Measurements from ENCODE around the gene CRACR2B. TPM values are rescaled to one million over a fixed set of nuclear protein-coding genes. Genes with fewer than 3 reads are reported as not detected.

CRACR2B gene
- total RNA-seq, 1 donor = 0.72 TPM

GRCh38 chr11:831961-832528, 4.3 kb downstream of the CRACR2B start:
- TF ChIP-seq CTCF (IDR thresholded peaks at IDR 0.05; ENCODE audit: extremely low read depth, low read depth, low read length) = no peak
- Histone ChIP-seq H3K4me1 (ENCODE audit: insufficient read depth, low read length) (peaks cover 50% of the 10 kb centered on the region), H3K4me3 (ENCODE audit: insufficient read depth, low read length) (peak overlapping the region; percentile 72), H3K4me2 (ENCODE audit: insufficient read depth, low read length) (peak overlapping the region; percentile 85), H4K20me1 (ENCODE audit: insufficient read depth, low read length) (peaks cover 31% of the 10 kb centered on the region), H3K9me3 (ENCODE audit: low read depth, low read length) (no peaks in the 10 kb centered on the region), H2AFZ (ENCODE audit: low read length) (no peak overlapping the region), H3K27ac (ENCODE audit: low read depth, low read length) (peak overlapping the region; percentile 5), H3K27me3 (ENCODE audit: insufficient read depth, low read length) (no peaks in the 10 kb centered on the region), H3K79me2 (ENCODE audit: insufficient read depth, low read length) (peaks cover 29% of the 10 kb centered on the region), H3K36me3 (ENCODE audit: insufficient read depth, low read length) (peaks cover 10% of the 10 kb centered on the region)
- no peak for DNase-seq (ENCODE audit: insufficient read length, low spot score, missing footprints)

GRCh38 chr11:832529-833113, 4.9 kb downstream of the CRACR2B start, which contains the start of gene CD151:
CD151 (plus strand) TSS chr11:832952; CDS start chr11:836070, 3,118 bp downstream.
- Histone ChIP-seq H4K20me1 (ENCODE audit: insufficient read depth, low read length) (peaks cover 36% of the 10 kb centered on the region), H3K4me1 (ENCODE audit: insufficient read depth, low read length) (peaks cover 50% of the 10 kb centered on the region), H3K4me2 (ENCODE audit: insufficient read depth, low read length) (peak within 1 kb of the TSS; percentile 92), H3K9me3 (ENCODE audit: low read depth, low read length) (no peaks in the 10 kb centered on the region), H3K36me3 (ENCODE audit: insufficient read depth, low read length) (peaks cover 15% of the 10 kb centered on the region), H2AFZ (ENCODE audit: low read length) (no peak within 1 kb of the TSS), H3K4me3 (ENCODE audit: insufficient read depth, low read length) (peak within 1 kb of the TSS; percentile 87), H3K79me2 (ENCODE audit: insufficient read depth, low read length) (peaks cover 35% of the 10 kb centered on the region), H3K27ac (ENCODE audit: low read depth, low read length) (peak within 1 kb of the TSS; percentile 92), H3K27me3 (ENCODE audit: insufficient read depth, low read length) (no peaks in the 10 kb centered on the region)
- TF ChIP-seq CTCF (IDR thresholded peaks at IDR 0.05; ENCODE audit: extremely low read depth, low read depth, low read length) = no peak
- peak; percentile 96 for DNase-seq (ENCODE audit: insufficient read length, low spot score, missing footprints)

- no peak for TF ChIP-seq CTCF (IDR thresholded peaks at IDR 0.05; ENCODE audit: extremely low read depth, low read depth, low read length)
- Histone ChIP-seq H3K9me3 (ENCODE audit: low read depth, low read length) (no peaks in the 10 kb centered on the region), H3K4me2 (ENCODE audit: insufficient read depth, low read length) (peak overlapping the region; percentile 92), H3K4me1 (ENCODE audit: insufficient read depth, low read length) (peaks cover 50% of the 10 kb centered on the region), H3K36me3 (ENCODE audit: insufficient read depth, low read length) (peaks cover 20% of the 10 kb centered on the region), H2AFZ (ENCODE audit: low read length) (no peak overlapping the region), H3K27ac (ENCODE audit: low read depth, low read length) (peak overlapping the region; percentile 92), H4K20me1 (ENCODE audit: insufficient read depth, low read length) (peaks cover 38% of the 10 kb centered on the region), H3K27me3 (ENCODE audit: insufficient read depth, low read length) (no peaks in the 10 kb centered on the region), H3K4me3 (ENCODE audit: insufficient read depth, low read length) (peak overlapping the region; percentile 87), H3K79me2 (ENCODE audit: insufficient read depth, low read length) (peaks cover 40% of the 10 kb centered on the region)
- peak; percentile 96 for DNase-seq (ENCODE audit: insufficient read length, low spot score, missing footprints)
Observed at GRCh38 chr11:833114-833791, 5.5 kb downstream of the CRACR2B start.

- peaks cover 45% of the 10 kb centered on the region for H3K79me2 ChIP-seq (ENCODE audit: insufficient read depth, low read length)
- no peak overlapping the region for H2AFZ ChIP-seq (ENCODE audit: low read length)
- peak overlapping the region; percentile 87 for H3K4me3 ChIP-seq (ENCODE audit: insufficient read depth, low read length)
- TF ChIP-seq CTCF (IDR thresholded peaks at IDR 0.05; ENCODE audit: extremely low read depth, low read depth, low read length) = no peak
- peak overlapping the region; percentile 92 for H3K4me2 ChIP-seq (ENCODE audit: insufficient read depth, low read length)
- H3K27me3 ChIP-seq (ENCODE audit: insufficient read depth, low read length) = no peaks in the 10 kb centered on the region
- no peak for DNase-seq (ENCODE audit: insufficient read length, low spot score, missing footprints)
- no peaks in the 10 kb centered on the region for H3K9me3 ChIP-seq (ENCODE audit: low read depth, low read length)
- peaks cover 26% of the 10 kb centered on the region for H3K36me3 ChIP-seq (ENCODE audit: insufficient read depth, low read length)
- peak overlapping the region; percentile 92 for H3K27ac ChIP-seq (ENCODE audit: low read depth, low read length)
- peaks cover 44% of the 10 kb centered on the region for H4K20me1 ChIP-seq (ENCODE audit: insufficient read depth, low read length)
- H3K4me1 ChIP-seq (ENCODE audit: insufficient read depth, low read length) = peaks cover 50% of the 10 kb centered on the region
Observed at GRCh38 chr11:833849-834311, 6.2 kb downstream of the CRACR2B start.
